DOHH2 (cell line): ENCODE measurements around the gene ENOX1.

Source experiments
- EZH2phosphoT487 ChIP-seq: fragments of 200-600 bp; sonication (generic); IDR thresholded peaks from 2 replicates; pipeline ENCODE4 v1.6.1; 2017; ENCODE audit warnings: borderline replicate concordance, mild to moderate bottlenecking, antibody characterized with exemption, low read length, moderate library complexity, mixed read lengths
- TF ChIP-seq, protein P1 (sequence below): fragments of 200-600 bp; sonication (generic); IDR thresholded peaks from one replicate; pipeline ENCODE4 v1.5.1; 2014; ENCODE audit warnings: antibody characterized with exemption, mild to moderate bottlenecking, low read depth, low read length; ENCODE audit not compliant: poor library complexity, severe bottlenecking

DNA sequence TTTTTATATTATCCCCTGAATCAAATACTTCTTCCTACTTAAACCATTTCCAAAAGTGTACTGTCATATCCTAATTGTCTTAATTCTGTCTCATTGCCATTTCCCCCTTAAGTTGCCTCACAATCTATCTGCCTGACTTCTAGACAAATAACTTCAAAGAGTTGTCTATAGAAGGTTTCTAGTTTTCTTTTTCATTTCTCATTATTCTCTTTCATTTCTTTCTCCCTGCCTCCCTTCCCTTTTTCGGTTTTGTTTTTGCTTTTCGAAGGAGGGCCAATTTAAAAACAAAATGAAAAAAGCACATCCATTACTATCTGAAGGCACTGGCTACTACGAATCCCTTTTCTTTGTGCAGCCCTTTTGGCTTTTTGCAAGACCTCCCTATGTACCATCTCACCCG lies 396.2 kb downstream of the ENOX1 start:
- TF ChIP-seq EZH2phosphoT487 = no peak
- TF ChIP-seq, protein P1, sequence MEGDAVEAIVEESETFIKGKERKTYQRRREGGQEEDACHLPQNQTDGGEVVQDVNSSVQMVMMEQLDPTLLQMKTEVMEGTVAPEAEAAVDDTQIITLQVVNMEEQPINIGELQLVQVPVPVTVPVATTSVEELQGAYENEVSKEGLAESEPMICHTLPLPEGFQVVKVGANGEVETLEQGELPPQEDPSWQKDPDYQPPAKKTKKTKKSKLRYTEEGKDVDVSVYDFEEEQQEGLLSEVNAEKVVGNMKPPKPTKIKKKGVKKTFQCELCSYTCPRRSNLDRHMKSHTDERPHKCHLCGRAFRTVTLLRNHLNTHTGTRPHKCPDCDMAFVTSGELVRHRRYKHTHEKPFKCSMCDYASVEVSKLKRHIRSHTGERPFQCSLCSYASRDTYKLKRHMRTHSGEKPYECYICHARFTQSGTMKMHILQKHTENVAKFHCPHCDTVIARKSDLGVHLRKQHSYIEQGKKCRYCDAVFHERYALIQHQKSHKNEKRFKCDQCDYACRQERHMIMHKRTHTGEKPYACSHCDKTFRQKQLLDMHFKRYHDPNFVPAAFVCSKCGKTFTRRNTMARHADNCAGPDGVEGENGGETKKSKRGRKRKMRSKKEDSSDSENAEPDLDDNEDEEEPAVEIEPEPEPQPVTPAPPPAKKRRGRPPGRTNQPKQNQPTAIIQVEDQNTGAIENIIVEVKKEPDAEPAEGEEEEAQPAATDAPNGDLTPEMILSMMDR = no peak
